ENCODE measurements around the gene TBC1D22A.

The TBC1D22A gene

GRCh38 chr22:46737976-46738646 is 24.3 kb upstream of the TBC1D22A start, which contains the start of gene CERK:
TSS of gene CERK (minus strand) at chr22:46738252. CDS start at chr22:46738148, 104 bp downstream.
- DNase-seq: peak; percentile 68

GRCh38 chr22:46738647-46739093 is 23.8 kb upstream of the TBC1D22A start:
- peak; percentile 73 for DNase-seq

GRCh38 chr22:46739094-46739870 is 23.2 kb upstream of the TBC1D22A start:
- DNase-seq: no peak

DNA sequence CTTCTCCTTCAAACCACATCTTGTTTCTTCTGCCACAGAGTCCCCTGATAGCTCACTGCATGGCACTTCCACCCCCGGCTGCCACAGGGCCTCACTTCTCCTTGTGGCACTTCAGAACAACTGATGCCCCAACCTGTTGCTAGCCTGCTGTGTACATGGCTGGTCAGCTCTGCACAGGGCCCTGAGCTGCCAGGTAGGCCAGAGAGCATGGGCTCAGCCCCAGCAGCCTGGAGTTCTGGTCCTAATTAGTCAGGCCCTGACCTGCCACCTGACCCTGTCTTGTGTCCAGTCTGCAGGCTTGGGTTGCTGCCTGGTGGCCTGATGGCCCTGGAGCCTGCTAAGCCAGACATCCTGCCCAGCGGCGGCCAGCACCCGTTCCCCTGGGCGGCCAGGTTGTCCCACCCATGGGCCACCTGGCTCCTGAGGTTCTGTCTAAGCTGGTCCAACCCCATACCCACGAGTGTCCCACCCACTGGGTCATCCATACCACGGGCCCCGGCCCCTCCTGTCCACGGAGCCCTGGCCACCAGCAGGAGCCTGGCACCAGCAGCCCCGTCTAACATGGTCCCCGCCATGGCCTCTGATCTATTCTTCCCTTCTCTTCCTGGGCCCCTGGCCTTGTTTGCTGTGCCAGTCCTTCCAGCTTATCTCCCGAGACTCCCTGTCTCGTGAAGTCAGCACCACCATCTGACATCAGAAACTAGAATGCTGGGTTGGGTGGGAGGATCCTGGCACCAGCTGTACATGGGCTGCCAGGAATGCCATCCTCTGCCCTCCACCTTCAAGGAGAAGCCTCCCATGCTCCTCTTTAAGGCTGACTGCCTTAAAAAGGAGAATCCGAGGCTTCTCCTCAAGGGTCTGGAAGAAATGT is 21.3 kb upstream of the TBC1D22A start:
- DNase-seq: no peak

DNA sequence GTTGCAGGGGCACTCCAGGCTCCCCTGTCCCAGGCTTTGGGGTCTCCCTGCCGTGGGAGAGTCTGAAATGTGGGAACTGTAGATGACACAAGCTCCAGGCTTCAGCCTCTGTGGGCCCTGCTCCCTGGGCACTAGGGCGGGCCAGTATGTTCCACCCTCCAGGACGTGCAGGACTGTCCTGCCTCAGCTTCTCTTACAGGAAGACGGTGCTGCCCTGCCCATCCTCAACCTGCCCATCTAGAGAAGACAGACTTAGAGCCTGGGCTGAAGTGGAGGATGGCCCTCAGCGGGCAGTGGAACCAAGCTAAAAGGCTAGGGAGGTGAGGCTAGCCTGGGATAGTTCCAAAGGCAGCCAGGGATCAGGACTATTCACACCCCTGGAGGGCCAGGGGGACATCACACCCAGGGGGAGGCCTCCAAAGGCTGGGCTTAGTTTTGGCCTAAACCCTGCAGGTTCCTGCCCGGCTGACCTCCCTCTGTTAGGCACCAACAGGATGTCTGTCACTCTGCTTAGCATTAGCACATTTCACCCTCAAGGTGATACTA is 20.4 kb upstream of the TBC1D22A start:
- no peak for DNase-seq

DNA sequence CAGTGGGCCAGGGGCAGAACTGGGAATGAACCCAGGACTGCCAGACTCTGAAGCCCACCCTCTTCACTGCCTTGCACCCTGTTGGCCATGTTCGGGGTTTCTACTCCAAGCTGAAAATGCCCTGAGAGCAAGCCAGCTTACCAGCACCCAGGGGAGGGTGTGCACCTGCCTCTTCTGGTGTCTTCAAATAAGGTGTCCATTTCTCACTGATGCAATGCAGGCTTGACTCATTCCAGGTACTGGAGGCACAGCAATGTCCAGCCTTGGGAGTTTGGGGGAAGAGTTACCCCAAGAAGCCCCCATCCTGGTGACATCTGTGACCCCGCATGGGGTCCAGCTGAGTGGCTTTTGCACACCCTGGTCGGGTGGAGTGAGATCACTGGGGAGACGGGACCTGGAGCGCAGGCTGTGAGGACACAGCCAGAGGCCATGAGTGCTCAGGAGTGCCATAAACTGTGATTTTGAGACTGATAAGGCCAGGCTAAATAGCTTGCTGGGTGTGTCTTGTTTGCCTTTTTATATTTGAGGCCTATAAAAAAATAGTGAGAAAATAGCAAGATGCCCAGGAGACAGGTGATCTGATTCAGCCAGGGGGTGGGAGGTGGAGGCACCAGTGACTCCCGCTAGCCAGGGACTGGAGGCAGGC is 19.8 kb upstream of the TBC1D22A start:
- no peak for DNase-seq

- no peak for DNase-seq
These were observed 17.9 kb upstream of the TBC1D22A start for GRCh38 chr22:46744581-46744980.

DNA sequence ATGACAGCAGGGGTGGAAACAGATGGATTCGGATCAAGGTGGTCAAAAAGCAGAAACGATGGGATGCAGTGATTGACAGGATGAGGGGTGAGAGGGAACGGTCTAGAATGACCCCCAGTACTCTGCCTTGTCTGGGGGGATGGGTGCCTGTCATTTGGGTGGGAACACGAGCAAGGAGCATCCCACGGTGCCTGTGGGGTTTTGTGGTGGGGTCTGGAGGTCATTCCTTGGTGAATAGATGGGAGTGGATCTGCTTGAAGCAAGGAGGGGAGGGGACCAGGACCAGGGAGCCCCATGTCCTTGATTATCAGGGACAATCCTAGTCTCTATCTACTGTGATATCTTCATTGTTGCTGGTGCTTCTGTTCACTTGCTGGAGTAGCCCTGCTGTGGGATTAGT is 16.3 kb upstream of the TBC1D22A start:
- DNase-seq: no peak

DNA sequence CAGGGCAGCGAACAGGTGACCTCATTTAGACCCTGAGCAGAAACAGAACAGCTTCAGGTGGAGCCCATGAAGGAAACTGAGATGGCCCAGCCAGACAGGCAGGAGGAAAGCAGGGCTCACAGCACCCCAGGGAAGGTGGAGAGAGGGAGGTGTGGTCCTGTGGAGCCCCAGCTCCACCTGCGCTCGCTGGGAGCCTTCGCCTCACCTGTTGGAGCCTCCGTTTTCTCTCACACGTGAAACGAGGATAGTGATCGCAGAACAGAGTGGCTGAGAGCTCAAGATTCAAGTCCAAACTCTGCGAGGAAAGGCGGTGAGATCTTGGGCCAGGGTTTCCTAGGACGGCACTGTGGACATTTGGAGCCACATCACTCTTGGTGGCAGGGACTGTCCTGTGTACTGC is 15.8 kb upstream of the TBC1D22A start:
- DNase-seq: no peak

- no peak for DNase-seq
These were observed 14.8 kb upstream of the TBC1D22A start for GRCh38 chr22:46747646-46748045.

- no peak for DNase-seq
These were observed 14.1 kb upstream of the TBC1D22A start for GRCh38 chr22:46748206-46748907.

- DNase-seq: no peak
These were observed 13.4 kb upstream of the TBC1D22A start for GRCh38 chr22:46748908-46749675.

GRCh38 chr22:46749682-46750529 is 12.5 kb upstream of the TBC1D22A start:
- no peak for DNase-seq

- no peak for DNase-seq
These were observed 12.0 kb upstream of the TBC1D22A start for GRCh38 chr22:46750530-46750800.

- no peak for DNase-seq
These were observed 11.5 kb upstream of the TBC1D22A start for GRCh38 chr22:46750863-46751443.

DNA sequence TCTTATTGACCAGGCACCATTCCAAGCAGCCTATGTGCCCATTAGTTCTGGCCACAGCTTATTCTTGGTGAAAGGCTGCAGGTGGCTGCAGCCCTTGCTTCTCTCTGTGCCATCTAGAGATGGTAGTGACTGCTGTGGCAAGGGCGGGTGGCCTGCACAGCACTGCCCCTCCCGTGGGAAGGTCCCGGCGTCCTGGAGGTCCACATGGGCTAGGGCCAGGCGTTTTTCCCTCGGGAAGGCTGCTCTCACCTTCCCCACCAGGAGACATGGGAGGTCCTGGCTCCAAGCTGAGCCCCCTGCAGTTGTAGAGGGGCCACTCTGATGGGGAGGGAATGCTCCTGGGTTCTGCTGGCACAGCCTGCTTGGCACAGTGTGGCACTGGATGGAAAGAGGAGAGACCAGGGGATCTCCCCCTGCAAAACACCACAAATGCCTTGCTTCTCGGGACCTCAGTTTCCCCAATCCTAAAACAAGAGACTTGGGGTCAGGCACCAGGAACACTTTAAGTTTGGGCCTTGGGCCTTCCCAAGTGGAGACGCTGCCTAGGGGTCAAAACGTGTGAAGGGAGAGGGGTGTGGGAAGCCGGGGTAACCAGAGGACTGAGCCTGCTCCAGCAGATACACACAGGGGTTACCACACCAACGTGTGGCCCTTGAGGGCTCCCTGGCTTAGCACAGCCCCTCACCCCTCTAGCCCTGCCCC is 10.0 kb upstream of the TBC1D22A start:
- DNase-seq: no peak

GRCh38 chr22:46752988-46753310 is 9.5 kb upstream of the TBC1D22A start:
- DNase-seq: no peak

- no peak for DNase-seq
These were observed 9.1 kb upstream of the TBC1D22A start for GRCh38 chr22:46753360-46753759.

DNA sequence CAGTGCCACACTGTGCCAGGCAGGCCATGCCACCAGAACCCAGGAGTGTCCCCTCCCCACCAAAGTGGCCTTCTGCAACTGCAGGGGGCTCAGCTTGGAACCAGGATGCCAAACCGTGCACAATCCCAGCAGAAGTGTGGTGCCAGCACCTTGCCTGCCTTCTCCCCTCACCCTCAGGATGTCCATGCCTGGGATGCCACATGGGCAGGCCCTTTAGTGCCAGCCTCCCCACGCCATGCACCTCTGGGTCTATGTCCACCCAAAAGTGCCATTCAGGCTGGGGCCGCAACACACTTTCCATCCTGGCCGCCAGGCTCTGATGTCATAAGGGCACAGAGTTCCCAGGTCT is 8.7 kb upstream of the TBC1D22A start:
- DNase-seq: no peak
